ENCODE results near the gene CENPP.

- TF ChIP-seq CTCF (IDR thresholded peaks at IDR 0.05; ENCODE audit: low read length) (no peak), EZH2 (optimal IDR thresholded peaks at IDR 0.05; ENCODE audit: low read depth, low read length) (no peak)
Observed at GRCh38 chr9:92488681-92489550, 163.2 kb downstream of the CENPP start.

All from MM.1S (cell line).